Natural killer cell treated with Interleukin-12 subunit alpha and Interleukin-12 subunit beta and Interleukin-15 and Interleukin-18, amount 100 ng/mL, for 72 hours (primary cell): Measurements from ENCODE around the gene TIPARP. TPM values are rescaled to one million over a fixed set of nuclear protein-coding genes. Genes with fewer than 3 reads are reported as not detected.

Experiments used
- ATAC-seq, 2 donors: fragments of 150-1000 bp; cut with Tn5 transposase in 1 of 2; sonication (Bioruptor Pico), chemical (Tn5 transposase) in 1 of 2; 2 replicates each; pipeline ENCODE4 v1.10.0; 2021
- DNase-seq: peaks from one replicate; pipeline ENCODE4 v3.0.0; 2022; ENCODE audit warnings: low spot score
- H3K27ac Mint-ChIP-seq, 2 donors: 1 replicate in 1 of 2; 2 replicates in 1 of 2; pipeline ENCODE4 v1.8.0; 2022; ENCODE audit warnings: mixed read lengths in 2 of 2, mild to moderate bottlenecking in 1 of 2, moderate library complexity in 1 of 2
- H3K27me3 Mint-ChIP-seq, 2 donors: 1 replicate in 1 of 2; 2 replicates in 1 of 2; pipeline ENCODE4 v1.8.0; 2022; ENCODE audit warnings: mixed read lengths in 2 of 2
- H3K36me3 Mint-ChIP-seq: one replicate; pipeline ENCODE4 v1.8.0; 2022; ENCODE audit warnings: mixed read lengths
- H3K4me1 Mint-ChIP-seq, 2 donors: 1 replicate in 1 of 2; 2 replicates in 1 of 2; pipeline ENCODE4 v1.8.0; 2022; ENCODE audit warnings: low read depth in 2 of 2, mixed read lengths in 2 of 2, mild to moderate bottlenecking in 1 of 2
- H3K4me3 Mint-ChIP-seq: one replicate; pipeline ENCODE4 v1.8.0; 2022; ENCODE audit warnings: mixed read lengths
- H3K9me3 Mint-ChIP-seq: 2 replicates; pipeline ENCODE4 v1.8.0; 2022; ENCODE audit warnings: mixed read lengths
- total RNA-seq, 2 donors: library from RNA; stranded (reverse); gene quantifications; one replicate each; pipeline ENCODE4 v1.2.3, GENCODE V29; 2022

The TIPARP gene
- total RNA-seq: 10 to 100 TPM; 35.9 to 38.0 TPM

GRCh38 chr3:156674046-156674910, at the start of gene TIPARP:
TSS of gene TIPARP (plus strand) at chr3:156674590. CDS start at chr3:156677698, 3,108 bp downstream.
- DNase-seq (peak; percentile 100), ATAC-seq (peak; percentile 92 to 95)
- Mint-ChIP-seq H3K27me3 (no peaks in the 10 kb centered on the region), H3K36me3 (peaks cover 21% of the 10 kb centered on the region), H3K4me1 (peaks cover 43 to 55% of the 10 kb centered on the region in 2 donors), H3K27ac (peak within 1 kb of the TSS; percentile 86 to 93), H3K4me3 (peak within 1 kb of the TSS; percentile 90), H3K9me3 (no peaks in the 10 kb centered on the region)

GRCh38 chr3:156626104-156626503, 48.3 kb upstream of the TIPARP start:
- H3K9me3 Mint-ChIP-seq: no peaks in the 10 kb centered on the region
- ATAC-seq (peak in 1 of 2 donors; percentile 20), DNase-seq (no peak)
- no peaks in the 10 kb centered on the region for H3K4me1 Mint-ChIP-seq
- no peaks in the 10 kb centered on the region for H3K36me3 Mint-ChIP-seq
- no peak overlapping the region for H3K27ac Mint-ChIP-seq
- no peak overlapping the region for H3K4me3 Mint-ChIP-seq
- peaks cover 0 to 1% of the 10 kb centered on the region in 2 donors for H3K27me3 Mint-ChIP-seq

GRCh38 chr3:156627946-156628569, 46.3 kb upstream of the TIPARP start:
- Mint-ChIP-seq H3K9me3 (no peaks in the 10 kb centered on the region), H3K4me1 (no peaks in the 10 kb centered on the region), H3K27me3 (no peaks in the 10 kb centered on the region), H3K27ac (no peak overlapping the region), H3K36me3 (no peaks in the 10 kb centered on the region), H3K4me3 (no peak overlapping the region)
- no peak for DNase-seq
- no peak for ATAC-seq

- ATAC-seq (no peak), DNase-seq (no peak)
- Mint-ChIP-seq H3K36me3 (no peaks in the 10 kb centered on the region), H3K9me3 (no peaks in the 10 kb centered on the region), H3K27me3 (no peaks in the 10 kb centered on the region), H3K4me1 (no peaks in the 10 kb centered on the region), H3K27ac (no peak overlapping the region), H3K4me3 (no peak overlapping the region)
Measured at GRCh38 chr3:156628836-156629618, 45.4 kb upstream of the TIPARP start.

- no peak for ATAC-seq
- H3K27ac Mint-ChIP-seq: no peak overlapping the region
- no peaks in the 10 kb centered on the region for H3K27me3 Mint-ChIP-seq
- H3K4me1 Mint-ChIP-seq: no peaks in the 10 kb centered on the region
- no peaks in the 10 kb centered on the region for H3K36me3 Mint-ChIP-seq
- no peak overlapping the region for H3K4me3 Mint-ChIP-seq
- no peaks in the 10 kb centered on the region for H3K9me3 Mint-ChIP-seq
- no peak for DNase-seq
Measured at GRCh38 chr3:156630081-156630772, 44.2 kb upstream of the TIPARP start.

GRCh38 chr3:156630773-156631093, 43.7 kb upstream of the TIPARP start:
- Mint-ChIP-seq H3K9me3 (no peaks in the 10 kb centered on the region), H3K36me3 (no peaks in the 10 kb centered on the region), H3K27me3 (no peaks in the 10 kb centered on the region), H3K4me1 (no peaks in the 10 kb centered on the region), H3K27ac (no peak overlapping the region), H3K4me3 (no peak overlapping the region)
- DNase-seq (no peak), ATAC-seq (no peak)

- Mint-ChIP-seq H3K27ac (no peak overlapping the region), H3K4me1 (no peaks in the 10 kb centered on the region), H3K27me3 (no peaks in the 10 kb centered on the region), H3K36me3 (no peaks in the 10 kb centered on the region), H3K4me3 (no peak overlapping the region), H3K9me3 (no peaks in the 10 kb centered on the region)
- DNase-seq (no peak), ATAC-seq (no peak)
Measured at GRCh38 chr3:156631323-156631722, 43.1 kb upstream of the TIPARP start.

- ATAC-seq (no peak), DNase-seq (no peak)
- no peaks in the 10 kb centered on the region for H3K4me1 Mint-ChIP-seq
- H3K4me3 Mint-ChIP-seq: no peak overlapping the region
- H3K27me3 Mint-ChIP-seq: no peaks in the 10 kb centered on the region
- no peaks in the 10 kb centered on the region for H3K36me3 Mint-ChIP-seq
- no peaks in the 10 kb centered on the region for H3K9me3 Mint-ChIP-seq
- H3K27ac Mint-ChIP-seq: no peak overlapping the region
Measured at GRCh38 chr3:156632601-156633000, 41.8 kb upstream of the TIPARP start.

- H3K27ac Mint-ChIP-seq: no peak overlapping the region
- H3K4me3 Mint-ChIP-seq: no peak overlapping the region
- H3K4me1 Mint-ChIP-seq: no peaks in the 10 kb centered on the region
- DNase-seq (no peak), ATAC-seq (no peak)
- H3K9me3 Mint-ChIP-seq: no peaks in the 10 kb centered on the region
- no peaks in the 10 kb centered on the region for H3K27me3 Mint-ChIP-seq
- H3K36me3 Mint-ChIP-seq: no peaks in the 10 kb centered on the region
Measured at GRCh38 chr3:156633335-156633734, 41.1 kb upstream of the TIPARP start.

- no peaks in the 10 kb centered on the region for H3K27me3 Mint-ChIP-seq
- no peak for DNase-seq
- ATAC-seq: no peak
- no peak overlapping the region for H3K4me3 Mint-ChIP-seq
- H3K27ac Mint-ChIP-seq: no peak overlapping the region
- H3K9me3 Mint-ChIP-seq: no peaks in the 10 kb centered on the region
- H3K4me1 Mint-ChIP-seq: no peaks in the 10 kb centered on the region
- no peaks in the 10 kb centered on the region for H3K36me3 Mint-ChIP-seq
Measured at GRCh38 chr3:156635034-156635433, 39.4 kb upstream of the TIPARP start.

- no peaks in the 10 kb centered on the region for H3K4me1 Mint-ChIP-seq
- H3K27me3 Mint-ChIP-seq: no peaks in the 10 kb centered on the region
- no peaks in the 10 kb centered on the region for H3K9me3 Mint-ChIP-seq
- DNase-seq: no peak
- no peak for ATAC-seq
- H3K36me3 Mint-ChIP-seq: no peaks in the 10 kb centered on the region
- H3K4me3 Mint-ChIP-seq: no peak overlapping the region
- H3K27ac Mint-ChIP-seq: no peak overlapping the region
Measured at GRCh38 chr3:156635973-156636372, 38.4 kb upstream of the TIPARP start.

- DNase-seq (no peak), ATAC-seq (no peak)
- no peak overlapping the region for H3K27ac Mint-ChIP-seq
- H3K4me1 Mint-ChIP-seq: peaks cover under 1% of the 10 kb centered on the region in 2 donors
- H3K4me3 Mint-ChIP-seq: no peak overlapping the region
- H3K36me3 Mint-ChIP-seq: no peaks in the 10 kb centered on the region
- no peaks in the 10 kb centered on the region for H3K27me3 Mint-ChIP-seq
- no peaks in the 10 kb centered on the region for H3K9me3 Mint-ChIP-seq
Measured at GRCh38 chr3:156637480-156638022, 36.8 kb upstream of the TIPARP start.

GRCh38 chr3:156638271-156638670, 36.1 kb upstream of the TIPARP start:
- Mint-ChIP-seq H3K27ac (no peak overlapping the region), H3K36me3 (no peaks in the 10 kb centered on the region), H3K27me3 (no peaks in the 10 kb centered on the region), H3K9me3 (no peaks in the 10 kb centered on the region), H3K4me1 (peaks cover 7 to 8% of the 10 kb centered on the region in 2 donors), H3K4me3 (no peak overlapping the region)
- ATAC-seq (no peak), DNase-seq (no peak)
